Upper lobe of right lung (tissue), 1 donor: ENCODE measurements around the gene SCAPER. TPM values are rescaled to one million over a fixed set of nuclear protein-coding genes. Genes with fewer than 3 reads are reported as not detected.

ENCODE experiments used
- ATAC-seq: fragments of 200-7000 bp; cut with Tn5 transposase; one replicate; pipeline ENCODE4 v1.9.1; 2020; ENCODE audit warnings: mild to moderate bottlenecking, moderate library complexity
- DNase-seq: peaks from one replicate; pipeline ENCODE4 v3.0.0-alpha.2; 2020
- H3K27ac ChIP-seq: fragments of 200-600 bp; one replicate; pipeline ENCODE4 v1.8.0; 2022
- H3K27me3 ChIP-seq: fragments of 200-600 bp; one replicate; pipeline ENCODE4 v1.8.0; 2022; ENCODE audit warnings: mild to moderate bottlenecking
- H3K36me3 ChIP-seq: fragments of 200-600 bp; one replicate; pipeline ENCODE4 v1.8.0; 2022
- H3K4me1 ChIP-seq: fragments of 200-600 bp; one replicate; pipeline ENCODE4 v1.8.0; 2022
- H3K4me3 ChIP-seq: fragments of 200-600 bp; one replicate; pipeline ENCODE4 v1.8.0; 2022; ENCODE audit warnings: mild to moderate bottlenecking
- H3K9me3 ChIP-seq: fragments of 200-600 bp; one replicate; pipeline ENCODE4 v1.8.0; 2022
- intact Hi-C: fragments of 100-400 bp; cut with DNase I; formaldehyde crosslinking; loops from one replicate; pipeline ENCODE4 v1.11.0; 2022
- total RNA-seq: library from RNA; stranded (reverse); fragmentation: NEBNext Ultra II Directional; extraction: Animal tissue kit (Norgen Biotek cat#: 25700); gene quantifications from one replicate; pipeline ENCODE4 v1.2.1, GENCODE V29; 2021
- TF ChIP-seq, protein P1 (sequence below): fragments of 200-600 bp; IDR thresholded peaks from one replicate; pipeline ENCODE4 v1.8.0; 2022; ENCODE audit warnings: antibody characterized with exemption
- donor health status: DM: no; HTN: yes; CAD: no; lungs with severe emphysema.

The SCAPER gene
- total RNA-seq, 1 donor from 2014 or later = 44.3 TPM

DNA sequence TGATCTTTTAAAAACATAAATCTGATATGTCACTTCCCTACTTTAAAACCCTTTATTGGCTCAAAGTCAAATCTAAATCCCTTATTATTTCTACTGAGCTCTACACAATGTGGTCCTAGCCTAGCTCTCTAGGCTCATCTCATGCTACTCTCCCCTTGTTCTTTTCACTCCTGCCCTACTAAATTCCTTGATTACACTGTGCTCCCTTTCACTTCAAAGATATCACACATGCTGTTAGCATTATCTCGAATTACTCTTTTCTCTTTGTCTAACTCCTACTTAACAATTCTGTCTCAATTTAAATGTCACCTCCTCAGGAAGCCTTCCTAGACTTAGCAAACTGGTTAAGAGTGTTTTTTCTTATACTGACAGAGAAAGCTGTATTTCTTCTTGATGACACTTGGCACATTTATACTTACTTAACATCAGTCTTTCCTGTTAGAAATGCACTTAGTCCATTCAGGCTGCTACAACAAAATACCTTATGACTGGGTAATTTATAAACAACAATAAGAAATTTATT lies 102.0 kb downstream of the SCAPER start:
- intact Hi-C loops = no loop called here
- Histone ChIP-seq H3K4me1 (no peaks in the 10 kb centered on the region), H3K27ac (no peak overlapping the region), H3K9me3 (no peaks in the 10 kb centered on the region), H3K36me3 (peaks cover 25% of the 10 kb centered on the region), H3K4me3 (no peak overlapping the region), H3K27me3 (no peaks in the 10 kb centered on the region)
- ATAC-seq (no peak), DNase-seq (no peak)
- TF ChIP-seq, protein P1, sequence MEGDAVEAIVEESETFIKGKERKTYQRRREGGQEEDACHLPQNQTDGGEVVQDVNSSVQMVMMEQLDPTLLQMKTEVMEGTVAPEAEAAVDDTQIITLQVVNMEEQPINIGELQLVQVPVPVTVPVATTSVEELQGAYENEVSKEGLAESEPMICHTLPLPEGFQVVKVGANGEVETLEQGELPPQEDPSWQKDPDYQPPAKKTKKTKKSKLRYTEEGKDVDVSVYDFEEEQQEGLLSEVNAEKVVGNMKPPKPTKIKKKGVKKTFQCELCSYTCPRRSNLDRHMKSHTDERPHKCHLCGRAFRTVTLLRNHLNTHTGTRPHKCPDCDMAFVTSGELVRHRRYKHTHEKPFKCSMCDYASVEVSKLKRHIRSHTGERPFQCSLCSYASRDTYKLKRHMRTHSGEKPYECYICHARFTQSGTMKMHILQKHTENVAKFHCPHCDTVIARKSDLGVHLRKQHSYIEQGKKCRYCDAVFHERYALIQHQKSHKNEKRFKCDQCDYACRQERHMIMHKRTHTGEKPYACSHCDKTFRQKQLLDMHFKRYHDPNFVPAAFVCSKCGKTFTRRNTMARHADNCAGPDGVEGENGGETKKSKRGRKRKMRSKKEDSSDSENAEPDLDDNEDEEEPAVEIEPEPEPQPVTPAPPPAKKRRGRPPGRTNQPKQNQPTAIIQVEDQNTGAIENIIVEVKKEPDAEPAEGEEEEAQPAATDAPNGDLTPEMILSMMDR = no peak

DNA sequence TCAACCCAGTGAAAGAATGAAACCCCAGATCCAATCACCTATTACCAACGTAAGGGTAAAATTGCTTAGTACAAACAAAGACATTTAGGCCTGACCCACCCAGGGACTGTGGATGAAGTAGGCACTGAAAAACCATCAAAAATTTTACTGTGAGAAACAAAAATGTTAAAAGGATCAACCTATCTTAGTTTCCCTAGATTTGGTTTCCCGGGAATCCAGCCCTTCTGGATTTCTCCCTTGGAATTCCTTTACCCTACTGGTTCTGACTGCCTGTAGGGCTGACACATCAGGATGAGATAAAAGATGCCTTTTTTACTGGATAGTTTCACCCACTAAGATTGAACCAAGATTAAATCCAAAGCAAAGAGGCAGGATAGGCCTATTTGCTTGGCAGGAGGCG lies 102.7 kb downstream of the SCAPER start:
- Histone ChIP-seq H3K4me1 (no peaks in the 10 kb centered on the region), H3K27ac (no peak overlapping the region), H3K27me3 (no peaks in the 10 kb centered on the region), H3K36me3 (peaks cover 25% of the 10 kb centered on the region), H3K4me3 (no peak overlapping the region), H3K9me3 (no peaks in the 10 kb centered on the region)
- DNase-seq (no peak), ATAC-seq (no peak)
- intact Hi-C loops = no loop called here
- TF ChIP-seq, protein P1 = no peak

DNA sequence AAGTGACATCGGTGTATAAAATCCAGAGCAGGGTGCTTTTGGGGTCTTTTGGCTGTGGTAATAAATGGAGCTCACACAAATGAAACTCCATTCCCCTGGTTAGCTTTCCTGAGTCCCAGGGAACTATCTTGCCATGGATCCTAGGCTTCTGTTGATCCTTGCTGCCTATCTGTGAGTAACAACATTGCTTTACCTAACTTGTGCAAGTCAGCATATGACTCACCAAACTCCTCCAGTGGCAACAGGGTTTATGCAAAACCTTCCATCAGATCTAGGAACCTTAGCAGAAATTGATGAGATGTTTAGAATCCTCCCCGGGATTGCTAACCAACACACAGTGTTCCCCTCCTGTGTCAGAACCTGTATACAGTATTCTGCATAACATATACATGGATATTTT lies 105.4 kb downstream of the SCAPER start:
- no peaks in the 10 kb centered on the region for H3K4me1 ChIP-seq
- no peak overlapping the region for H3K27ac ChIP-seq
- ATAC-seq (no peak), DNase-seq (no peak)
- H3K27me3 ChIP-seq = no peaks in the 10 kb centered on the region
- intact Hi-C loops = no loop called here
- H3K4me3 ChIP-seq = no peak overlapping the region
- no peaks in the 10 kb centered on the region for H3K9me3 ChIP-seq
- peaks cover 30% of the 10 kb centered on the region for H3K36me3 ChIP-seq
- TF ChIP-seq, protein P1 = no peak

DNA sequence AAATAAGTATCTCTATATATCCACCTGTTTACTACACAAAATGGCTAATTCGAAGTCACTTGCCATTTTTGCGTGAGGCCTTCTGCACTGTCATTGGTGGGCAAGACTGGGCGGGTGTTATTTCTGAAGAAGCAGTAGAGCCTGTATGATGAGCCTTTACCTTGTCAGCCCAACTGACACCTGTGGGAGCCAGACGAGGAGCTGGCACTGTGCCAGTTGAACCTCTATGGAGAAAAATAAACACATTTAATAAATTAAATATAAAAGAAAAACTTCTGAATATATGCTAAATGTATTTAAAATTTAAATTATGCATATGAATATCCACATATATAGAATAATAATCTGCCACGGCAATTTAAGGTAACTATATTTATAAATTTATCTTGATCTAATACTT lies 109.9 kb downstream of the SCAPER start:
- no peak for ATAC-seq
- Histone ChIP-seq H3K9me3 (no peaks in the 10 kb centered on the region), H3K36me3 (peaks cover 28% of the 10 kb centered on the region), H3K4me3 (no peak overlapping the region), H3K27me3 (no peaks in the 10 kb centered on the region), H3K4me1 (no peaks in the 10 kb centered on the region), H3K27ac (no peak overlapping the region)
- no peak for DNase-seq
- intact Hi-C loops = no loop called here
- TF ChIP-seq, protein P1 = no peak

DNA sequence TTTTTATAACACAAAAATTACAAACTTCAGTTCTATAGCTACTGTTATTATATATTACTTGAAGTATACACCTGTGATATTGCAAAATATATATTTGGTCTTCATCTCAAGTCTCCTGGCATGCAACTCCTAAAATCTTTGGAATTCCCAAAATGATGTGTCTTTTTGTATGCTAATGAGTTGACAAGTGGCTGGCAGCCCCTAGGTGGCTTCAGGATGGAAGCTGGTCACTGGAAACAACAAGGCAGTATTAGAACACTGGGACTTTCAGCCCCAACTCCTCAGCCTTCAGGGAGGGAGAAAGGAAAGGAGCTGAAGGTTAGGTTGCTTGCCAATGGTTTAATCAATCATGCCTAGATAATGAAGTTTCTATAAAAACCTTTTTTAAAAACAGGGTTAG lies 112.0 kb downstream of the SCAPER start:
- no peak for ATAC-seq
- H3K4me1 ChIP-seq = no peaks in the 10 kb centered on the region
- DNase-seq = no peak

More for the DNA sequence above, 112.0 kb downstream of the SCAPER start:
- H3K9me3 ChIP-seq = no peaks in the 10 kb centered on the region
- peaks cover 18% of the 10 kb centered on the region for H3K36me3 ChIP-seq
- no peak overlapping the region for H3K4me3 ChIP-seq
- intact Hi-C loops = no loop called here
- no peak overlapping the region for H3K27ac ChIP-seq
- no peaks in the 10 kb centered on the region for H3K27me3 ChIP-seq
- TF ChIP-seq, protein P1 = no peak
